IMR-90 (cell line): ENCODE results near the gene LIPM. TPM values are rescaled to one million over a fixed set of nuclear protein-coding genes. Genes with fewer than 3 reads are reported as not detected.

Experiments
- ATAC-seq: fragments of 200-7000 bp; cut with Tn5 transposase; 2 replicates; pipeline ENCODE4 v1.9.1; 2020; ENCODE audit warnings: low read depth, mild to moderate bottlenecking, moderate library complexity
- BruUV-seq: library from RNA; stranded (reverse); fragments of 400-500 nt; replicated peaks from 2 replicates; lab custom pipeline; 2021; lab: Mats Ljungman, UMichigan
- CTCF ChIA-PET: fragments of 300-600 bp; formaldehyde crosslinking; extraction: SDS; loops from one replicate; lab custom pipeline; 2021; ENCODE audit warnings: antibody characterized with exemption; lab: Yijun Ruan, JAX
- POLR2A ChIA-PET: fragments of 300-600 bp; sonication (Branson Sonifier 250); formaldehyde crosslinking; loops from one replicate; lab custom pipeline; 2022; ENCODE audit warnings: antibody characterized with exemption; ENCODE audit not compliant: unreplicated experiment; lab: Charles Lee
- DNase-seq: peaks from one replicate; pipeline ENCODE4 v3.0.0; 2013
- H2AFZ ChIP-seq: replicated peaks from 2 replicates; pipeline ENCODE3; 2013; ENCODE audit warnings: low read length, mild to moderate bottlenecking; ENCODE audit not compliant: poor library complexity
- H2AK5ac ChIP-seq: 2 replicates; pipeline ENCODE4 v1.6.1; 2013; ENCODE audit warnings: low read depth, low read length, inconsistent platforms
- H2AK9ac ChIP-seq: replicated peaks from 2 replicates; pipeline ENCODE3; 2013; ENCODE audit warnings: mild to moderate bottlenecking, low read depth, low read length, moderate library complexity; ENCODE audit not compliant: poor library complexity
- H2BK120ac ChIP-seq: 2 replicates; pipeline ENCODE4 v1.6.1; 2013; ENCODE audit warnings: low read depth, low read length, inconsistent platforms
- H2BK15ac ChIP-seq: 3 replicates; pipeline ENCODE4 v1.6.1; 2013; ENCODE audit warnings: low read depth, low read length, inconsistent platforms
- H2BK20ac ChIP-seq: 2 replicates; pipeline ENCODE4 v1.6.1; 2013; ENCODE audit warnings: low read depth, mild to moderate bottlenecking, inconsistent platforms, low read length, moderate library complexity
- H2BK5ac ChIP-seq: 2 replicates; pipeline ENCODE4 v1.6.1; 2013; ENCODE audit warnings: mild to moderate bottlenecking, low read depth, low read length, inconsistent platforms; ENCODE audit not compliant: poor library complexity, severe bottlenecking
- H3K14ac ChIP-seq: replicated peaks from 2 replicates; pipeline ENCODE4 v1.6.1; 2013; ENCODE audit warnings: low read depth, low read length, inconsistent platforms
- H3K18ac ChIP-seq: 2 replicates; pipeline ENCODE4 v1.6.1; 2013; ENCODE audit warnings: low read depth, low read length, control low read depth
- H3K23ac ChIP-seq: 2 replicates; pipeline ENCODE4 v1.6.1; 2013; ENCODE audit warnings: low read depth, low read length, inconsistent platforms
- H3K27ac ChIP-seq: 2 replicates; pipeline ENCODE4 v1.5.1; 2013; ENCODE audit warnings: mild to moderate bottlenecking, control low read depth, low read length; ENCODE audit not compliant: insufficient read depth
- H3K27me3 ChIP-seq: 2 replicates; pipeline ENCODE4 v1.6.1; 2013; ENCODE audit warnings: low read length; ENCODE audit not compliant: control insufficient read depth, insufficient read depth
- H3K36me3 ChIP-seq: 2 replicates; pipeline ENCODE4 v1.6.1; 2013; ENCODE audit warnings: low read length, mixed read lengths; ENCODE audit not compliant: control insufficient read depth, insufficient read depth
- H3K4ac ChIP-seq: 2 replicates; pipeline ENCODE4 v1.6.1; 2013; ENCODE audit warnings: low read depth, low read length, inconsistent platforms
- H3K4me1 ChIP-seq: 2 replicates; pipeline ENCODE4 v1.6.1; 2013; ENCODE audit warnings: low read length, mixed read lengths; ENCODE audit not compliant: control insufficient read depth, insufficient read depth
- H3K4me2 ChIP-seq: 2 replicates; pipeline ENCODE4 v1.6.1; 2013; ENCODE audit warnings: low read depth, mild to moderate bottlenecking, control low read depth, low read length, moderate library complexity
- H3K4me3 ChIP-seq: 2 replicates; pipeline ENCODE4 v1.5.1; 2013; ENCODE audit warnings: low read depth, mild to moderate bottlenecking, control low read depth, low read length, moderate library complexity; ENCODE audit not compliant: insufficient read depth
- H3K56ac ChIP-seq: 2 replicates; pipeline ENCODE4 v1.6.1; 2013; ENCODE audit warnings: low read length, inconsistent platforms; ENCODE audit not compliant: insufficient read depth; ENCODE audit errors: extremely low read depth
- H3K79me1 ChIP-seq, 2 experiments: 2 replicates each; pipeline ENCODE4 v1.6.1; 2013; ENCODE audit warnings: low read length in 2 of 2, inconsistent platforms in 1 of 2, low read depth in 1 of 2
- H3K9ac ChIP-seq: 2 replicates; pipeline ENCODE4 v1.6.1; 2013; ENCODE audit warnings: low read depth, low read length, control low read depth
- H3K9me1 ChIP-seq: 2 replicates; pipeline ENCODE4 v1.6.1; 2013; ENCODE audit warnings: low read length, inconsistent platforms; ENCODE audit not compliant: insufficient read depth
- H3K9me3 ChIP-seq: 2 replicates; pipeline ENCODE4 v1.6.1; 2013; ENCODE audit warnings: low read length; ENCODE audit not compliant: control insufficient read depth, insufficient read depth
- H4K20me1 ChIP-seq: 2 replicates; pipeline ENCODE4 v1.6.1; 2013; ENCODE audit warnings: low read length, inconsistent platforms; ENCODE audit not compliant: insufficient read depth
- H4K5ac ChIP-seq: 2 replicates; pipeline ENCODE4 v1.6.1; 2013; ENCODE audit warnings: mild to moderate bottlenecking, low read depth, low read length, control low read depth
- H4K8ac ChIP-seq, 2 experiments: 2 replicates each; pipeline ENCODE4 v1.6.1; 2013; ENCODE audit warnings: low read depth in 2 of 2, low read length in 2 of 2, control low read depth in 1 of 2, inconsistent platforms in 1 of 2
- H4K91ac ChIP-seq: 2 replicates; pipeline ENCODE4 v1.6.1; 2013; ENCODE audit warnings: low read depth, low read length, inconsistent platforms; ENCODE audit not compliant: insufficient read depth
- BHLHE40 ChIP-seq: fragments of 150-350 bp; IDR thresholded peaks from 2 replicates; pipeline ENCODE4 v1.6.1; 2016; ENCODE audit warnings: mild to moderate bottlenecking, low read depth, low read length
- CEBPB ChIP-seq: IDR thresholded peaks from 2 replicates; pipeline ENCODE4 v1.6.1; 2012; ENCODE audit warnings: low read depth, low read length, improper control_type of control experiment
- CHD1 ChIP-seq: IDR thresholded peaks from 2 replicates; pipeline ENCODE4 v1.6.1; 2012; ENCODE audit warnings: low read depth, low read length, improper control_type of control experiment
- FOS ChIP-seq: fragments of 150-350 bp; IDR thresholded peaks from 2 replicates; pipeline ENCODE4 v1.6.1; 2016; ENCODE audit warnings: low read depth, low read length
- MAFK ChIP-seq: IDR thresholded peaks from 2 replicates; pipeline ENCODE4 v1.6.1; 2012; ENCODE audit warnings: low read depth, low read length, improper control_type of control experiment
- MAZ ChIP-seq: IDR thresholded peaks from 2 replicates; pipeline ENCODE4 v1.6.1; 2012; ENCODE audit warnings: low read depth, mild to moderate bottlenecking, low read length, improper control_type of control experiment, moderate library complexity, borderline replicate concordance
- MXI1 ChIP-seq: IDR thresholded peaks from 2 replicates; pipeline ENCODE4 v1.6.1; 2012; ENCODE audit warnings: low read depth, mild to moderate bottlenecking, low read length, moderate library complexity, borderline replicate concordance
- NFE2L2 ChIP-seq: fragments of 150-350 bp; IDR thresholded peaks from 2 replicates; pipeline ENCODE4 v1.6.1; 2016; ENCODE audit warnings: low read depth, mild to moderate bottlenecking, low read length
- POLR2A ChIP-seq: IDR thresholded peaks from 2 replicates; pipeline ENCODE4 v1.6.1; 2012; ENCODE audit warnings: mild to moderate bottlenecking, low read depth, low read length
- RAD21 ChIP-seq: IDR thresholded peaks from 2 replicates; pipeline ENCODE4 v1.6.1; 2012; ENCODE audit warnings: low read length, improper control_type of control experiment
- RCOR1 ChIP-seq: IDR thresholded peaks from 2 replicates; pipeline ENCODE4 v1.6.1; 2012; ENCODE audit warnings: mild to moderate bottlenecking, low read length, improper control_type of control experiment; ENCODE audit not compliant: insufficient replicate concordance
- RFX5 ChIP-seq: IDR thresholded peaks from 2 replicates; pipeline ENCODE4 v1.8.0; 2012; ENCODE audit warnings: low read depth, mild to moderate bottlenecking, low read length, moderate library complexity
- SMC3 ChIP-seq: fragments of 150-350 bp; IDR thresholded peaks from 2 replicates; pipeline ENCODE4 v1.6.1; 2016; ENCODE audit warnings: low read depth, mild to moderate bottlenecking, antibody characterized with exemption, low read length, moderate library complexity
- USF2 ChIP-seq: fragments of 150-350 bp; IDR thresholded peaks from 2 replicates; pipeline ENCODE4 v1.6.1; 2017; ENCODE audit warnings: mild to moderate bottlenecking, antibody characterized with exemption, low read length, low read depth
- WGBS, 2 experiments: methylation state at CpG; one replicate each; pipeline versions ENCODE4 v1.1.5 to v1.1.7; 2013; ENCODE audit warnings: missing lambda C conversion rate in 2 of 2; ENCODE audit not compliant: insufficient read length in 1 of 2; ENCODE audit errors: extremely low coverage in 2 of 2; 5-methylcytosine and 5-hydroxymethylcytosine counted together
- dilution Hi-C: fragments of 300-500 bp; cut with HindIII; formaldehyde crosslinking; loops from one replicate; pipeline ENCODE4 v1.14.3; 2018; ENCODE audit warnings: low sequenced_read_pairs; ENCODE audit not compliant: unreplicated experiment
- in situ Hi-C: fragments of 300-500 bp; cut with MboI; formaldehyde crosslinking; loops from 3 replicates; pipeline ENCODE4 v1.14.3; 2019; ENCODE audit warnings: low sequenced_read_pairs, inconsistent platforms, mixed read lengths
- intact Hi-C: fragments of 100-400 bp; cut with micrococcal nuclease; formaldehyde crosslinking; loops from 2 replicates; pipeline ENCODE4 v1.10.0; 2022
- polyA plus RNA-seq, 3 experiments: library from polyadenylated mRNA; depleted of rRNA; stranded (reverse); fragments of >200 nt; gene quantifications; 2 replicates each; pipeline ENCODE4 v1.2.3, GENCODE V29; 2012; ENCODE audit warnings: low replicate concordance in 1 of 3
- total RNA-seq: library from RNA; depleted of rRNA; stranded (reverse); fragments of >200 nt; gene quantifications from 2 replicates; pipeline ENCODE4 v1.2.3, GENCODE V29; 2012
- TF ChIP-seq, protein P1 (sequence below): fragments of 150-350 bp; IDR thresholded peaks from 2 replicates; pipeline ENCODE4 v1.6.1; 2016; ENCODE audit warnings: low read depth, mild to moderate bottlenecking, low read length, moderate library complexity, borderline replicate concordance
- TF ChIP-seq, protein P2 (sequence below): conservative IDR thresholded peaks from 2 replicates; pipeline ENCODE4 v1.5.1; 2012; ENCODE audit warnings: mild to moderate bottlenecking, low read depth, low read length, improper control_type of control experiment

Gene LIPM
- total and polyA plus RNA-seq, 2 of the 4 experiments (the other 2 are of a cell fraction) = not detected

GRCh38 chr10:88826388-88826787, 23.9 kb downstream of the LIPM start:
- DNase-seq = no peak
- in situ Hi-C loops = no loop called here

More at GRCh38 chr10:88826388-88826787, 23.9 kb downstream of the LIPM start:
- Histone ChIP-seq H3K9ac (no peak overlapping the region), H3K56ac (no peak overlapping the region), H4K8ac (no peak overlapping the region), H3K9me3 (no peaks in the 10 kb centered on the region), H2AFZ (no peak overlapping the region), H2AK5ac (no peak overlapping the region), H2AK9ac (no peak overlapping the region), H3K36me3 (no peaks in the 10 kb centered on the region), H2BK15ac (no peak overlapping the region), H2BK5ac (no peak overlapping the region), H3K4me2 (no peak overlapping the region), H3K27me3 (no peaks in the 10 kb centered on the region; the same call in 1 of the 2 replicates), H4K5ac (no peak overlapping the region), H3K4me3 (no peak overlapping the region), H4K20me1 (no peaks in the 10 kb centered on the region), H2BK120ac (no peak overlapping the region), H4K91ac (no peak overlapping the region), H3K9me1 (no peaks in the 10 kb centered on the region), H3K4ac (no peak overlapping the region), H3K27ac (no peak overlapping the region), H3K14ac (no peak overlapping the region), H3K4me1 (no peaks in the 10 kb centered on the region), H3K79me1 (no peaks in the 10 kb centered on the region), H3K23ac (no peak overlapping the region), H3K18ac (no peak overlapping the region), H2BK20ac (no peak overlapping the region)
- no TSS peak for BruUV-seq
- 100% methylated on average over 1 of the region's 4 CpGs; no CpG with 5 or more reads in 1 of the 2 experiments for WGBS, 2 experiments
- dilution Hi-C loops (no loop called here), intact Hi-C loops (no loop called here)
- POLR2A ChIA-PET = no interaction called here
- no peak for ATAC-seq
- TF ChIP-seq POLR2A (no peak), BHLHE40 (no peak), MXI1 (no peak), MAZ (no peak), NFE2L2 (no peak), RFX5 (no peak), MAFK (no peak), SMC3 (no peak), CHD1 (no peak), USF2 (no peak), RCOR1 (no peak), CEBPB (no peak), RAD21 (no peak), FOS (no peak)
- TF ChIP-seq, protein P1, sequence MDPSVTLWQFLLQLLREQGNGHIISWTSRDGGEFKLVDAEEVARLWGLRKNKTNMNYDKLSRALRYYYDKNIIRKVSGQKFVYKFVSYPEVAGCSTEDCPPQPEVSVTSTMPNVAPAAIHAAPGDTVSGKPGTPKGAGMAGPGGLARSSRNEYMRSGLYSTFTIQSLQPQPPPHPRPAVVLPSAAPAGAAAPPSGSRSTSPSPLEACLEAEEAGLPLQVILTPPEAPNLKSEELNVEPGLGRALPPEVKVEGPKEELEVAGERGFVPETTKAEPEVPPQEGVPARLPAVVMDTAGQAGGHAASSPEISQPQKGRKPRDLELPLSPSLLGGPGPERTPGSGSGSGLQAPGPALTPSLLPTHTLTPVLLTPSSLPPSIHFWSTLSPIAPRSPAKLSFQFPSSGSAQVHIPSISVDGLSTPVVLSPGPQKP = no peak
- TF ChIP-seq, protein P2, sequence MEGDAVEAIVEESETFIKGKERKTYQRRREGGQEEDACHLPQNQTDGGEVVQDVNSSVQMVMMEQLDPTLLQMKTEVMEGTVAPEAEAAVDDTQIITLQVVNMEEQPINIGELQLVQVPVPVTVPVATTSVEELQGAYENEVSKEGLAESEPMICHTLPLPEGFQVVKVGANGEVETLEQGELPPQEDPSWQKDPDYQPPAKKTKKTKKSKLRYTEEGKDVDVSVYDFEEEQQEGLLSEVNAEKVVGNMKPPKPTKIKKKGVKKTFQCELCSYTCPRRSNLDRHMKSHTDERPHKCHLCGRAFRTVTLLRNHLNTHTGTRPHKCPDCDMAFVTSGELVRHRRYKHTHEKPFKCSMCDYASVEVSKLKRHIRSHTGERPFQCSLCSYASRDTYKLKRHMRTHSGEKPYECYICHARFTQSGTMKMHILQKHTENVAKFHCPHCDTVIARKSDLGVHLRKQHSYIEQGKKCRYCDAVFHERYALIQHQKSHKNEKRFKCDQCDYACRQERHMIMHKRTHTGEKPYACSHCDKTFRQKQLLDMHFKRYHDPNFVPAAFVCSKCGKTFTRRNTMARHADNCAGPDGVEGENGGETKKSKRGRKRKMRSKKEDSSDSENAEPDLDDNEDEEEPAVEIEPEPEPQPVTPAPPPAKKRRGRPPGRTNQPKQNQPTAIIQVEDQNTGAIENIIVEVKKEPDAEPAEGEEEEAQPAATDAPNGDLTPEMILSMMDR = no peak
- CTCF ChIA-PET = interaction anchor here (1.0 kb wide), 1 partner anchor 10 kb away, joined by 3 read pairs; no protein-coding TSS in a partner anchor
